ENCODE results near the gene PPIP5K2. TPM values are rescaled to one million over a fixed set of nuclear protein-coding genes. Genes with fewer than 3 reads are reported as not detected.

Gene PPIP5K2
- total RNA-seq, 4 donors from 2014 or later: 21.0 to 57.0 (median 27.0) TPM

DNA sequence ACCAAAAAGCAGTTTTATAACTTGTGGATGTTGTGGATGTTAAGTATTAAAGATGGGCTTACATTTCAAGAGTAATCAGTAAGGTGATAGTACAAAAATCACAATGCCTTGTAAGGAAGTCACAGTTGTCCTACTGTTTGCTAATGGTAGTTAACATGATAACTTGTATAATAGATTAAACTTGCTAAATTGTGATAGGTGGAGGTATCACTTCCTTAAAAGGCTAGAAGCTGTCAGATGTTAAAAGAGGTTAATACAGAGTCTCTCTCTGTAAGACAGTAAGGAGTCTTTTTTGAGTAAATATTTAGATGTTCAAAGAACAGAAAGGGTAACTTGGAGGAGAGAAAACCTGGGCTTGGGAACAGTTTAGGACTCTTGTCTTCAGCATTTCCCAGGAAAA lies 124.3 kb downstream of the PPIP5K2 start:
- Histone ChIP-seq H3K27me3 (no peaks in the 10 kb centered on the region), H3K4me3 (no peak overlapping the region), H3K9me3 (no peaks in the 10 kb centered on the region), H3K4me1 (no peaks in the 10 kb centered on the region), H3K27ac (no peak overlapping the region), H3K36me3 (no peaks in the 10 kb centered on the region)
- no peak for DNase-seq (ENCODE audit: low spot score in 2 of 2)
- no peak for TF ChIP-seq POLR2A (IDR thresholded peaks at IDR 0.05)
- no peak for TF ChIP-seq POLR2AphosphoS5 (IDR thresholded peaks at IDR 0.05)
- no peak for TF ChIP-seq EP300 (IDR thresholded peaks at IDR 0.05)
- TF ChIP-seq, protein P1, sequence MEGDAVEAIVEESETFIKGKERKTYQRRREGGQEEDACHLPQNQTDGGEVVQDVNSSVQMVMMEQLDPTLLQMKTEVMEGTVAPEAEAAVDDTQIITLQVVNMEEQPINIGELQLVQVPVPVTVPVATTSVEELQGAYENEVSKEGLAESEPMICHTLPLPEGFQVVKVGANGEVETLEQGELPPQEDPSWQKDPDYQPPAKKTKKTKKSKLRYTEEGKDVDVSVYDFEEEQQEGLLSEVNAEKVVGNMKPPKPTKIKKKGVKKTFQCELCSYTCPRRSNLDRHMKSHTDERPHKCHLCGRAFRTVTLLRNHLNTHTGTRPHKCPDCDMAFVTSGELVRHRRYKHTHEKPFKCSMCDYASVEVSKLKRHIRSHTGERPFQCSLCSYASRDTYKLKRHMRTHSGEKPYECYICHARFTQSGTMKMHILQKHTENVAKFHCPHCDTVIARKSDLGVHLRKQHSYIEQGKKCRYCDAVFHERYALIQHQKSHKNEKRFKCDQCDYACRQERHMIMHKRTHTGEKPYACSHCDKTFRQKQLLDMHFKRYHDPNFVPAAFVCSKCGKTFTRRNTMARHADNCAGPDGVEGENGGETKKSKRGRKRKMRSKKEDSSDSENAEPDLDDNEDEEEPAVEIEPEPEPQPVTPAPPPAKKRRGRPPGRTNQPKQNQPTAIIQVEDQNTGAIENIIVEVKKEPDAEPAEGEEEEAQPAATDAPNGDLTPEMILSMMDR (IDR thresholded peaks at IDR 0.05): no peak

GRCh38 chr5:103245761-103246160 lies 125.7 kb downstream of the PPIP5K2 start:
- no peak overlapping the region for H3K27ac ChIP-seq
- H3K36me3 ChIP-seq: no peaks in the 10 kb centered on the region
- no peak for DNase-seq (ENCODE audit: low spot score in 2 of 2)
- no peaks in the 10 kb centered on the region for H3K4me1 ChIP-seq
- 77% methylated on average over 4 of the region's 4 CpGs for WGBS
- H3K9me3 ChIP-seq: no peaks in the 10 kb centered on the region
- no peaks in the 10 kb centered on the region for H3K27me3 ChIP-seq
- TF ChIP-seq POLR2A (IDR thresholded peaks at IDR 0.05) (no peak), POLR2AphosphoS5 (IDR thresholded peaks at IDR 0.05) (no peak), EP300 (IDR thresholded peaks at IDR 0.05) (no peak)
- TF ChIP-seq, protein P1 (IDR thresholded peaks at IDR 0.05): no peak
- no peak overlapping the region for H3K4me3 ChIP-seq

DNA sequence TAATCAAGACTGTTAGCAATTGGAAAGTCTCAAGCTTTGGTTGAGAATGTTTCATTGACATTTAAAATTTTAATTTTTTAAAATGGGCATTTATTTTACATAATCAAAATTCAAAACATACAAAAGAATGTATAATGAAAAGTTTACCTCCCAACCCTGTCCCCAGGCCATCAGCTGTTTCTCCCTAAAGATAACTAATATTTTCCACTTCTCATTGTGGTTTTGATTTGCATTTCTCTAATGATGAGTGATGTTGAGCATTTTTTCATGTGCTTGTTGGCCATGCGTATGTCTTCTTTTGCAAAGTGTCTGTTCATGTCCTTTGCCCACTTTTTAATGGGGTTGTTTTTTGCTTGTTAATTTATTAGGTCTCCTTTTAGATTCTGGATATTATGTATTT lies 127.0 kb downstream of the PPIP5K2 start:
- Histone ChIP-seq H3K36me3 (no peaks in the 10 kb centered on the region), H3K4me1 (no peaks in the 10 kb centered on the region), H3K9me3 (no peaks in the 10 kb centered on the region), H3K27me3 (no peaks in the 10 kb centered on the region), H3K4me3 (no peak overlapping the region), H3K27ac (no peak overlapping the region)
- TF ChIP-seq POLR2A (IDR thresholded peaks at IDR 0.05) (no peak), POLR2AphosphoS5 (IDR thresholded peaks at IDR 0.05) (no peak), EP300 (IDR thresholded peaks at IDR 0.05) (no peak)
- TF ChIP-seq, protein P1 (IDR thresholded peaks at IDR 0.05): no peak
- DNase-seq (ENCODE audit: low spot score in 2 of 2): no peak
- WGBS: 86% methylated on average over 1 of the region's 1 CpG

GRCh38 chr5:103249068-103249467 lies 129.0 kb downstream of the PPIP5K2 start:
- Histone ChIP-seq H3K36me3 (no peaks in the 10 kb centered on the region), H3K27ac (no peak overlapping the region), H3K4me3 (no peak overlapping the region), H3K9me3 (no peaks in the 10 kb centered on the region), H3K4me1 (no peaks in the 10 kb centered on the region), H3K27me3 (no peaks in the 10 kb centered on the region)
- TF ChIP-seq POLR2AphosphoS5 (IDR thresholded peaks at IDR 0.05): no peak
- no peak for DNase-seq (ENCODE audit: low spot score in 2 of 2)
- WGBS: 96% methylated on average over 2 of the region's 2 CpGs

GRCh38 chr5:103254921-103255320 lies 134.8 kb downstream of the PPIP5K2 start:
- no peak for DNase-seq (ENCODE audit: low spot score in 2 of 2)
- no peak overlapping the region for H3K27ac ChIP-seq
- H3K4me3 ChIP-seq: no peak overlapping the region
- no peaks in the 10 kb centered on the region for H3K9me3 ChIP-seq
- TF ChIP-seq EP300 (IDR thresholded peaks at IDR 0.05) (no peak), POLR2A (IDR thresholded peaks at IDR 0.05) (no peak), POLR2AphosphoS5 (IDR thresholded peaks at IDR 0.05) (no peak)
- TF ChIP-seq, protein P1 (IDR thresholded peaks at IDR 0.05): no peak
- WGBS: 0% methylated on average over 1 of the region's 1 CpG
- H3K27me3 ChIP-seq: no peaks in the 10 kb centered on the region
- H3K4me1 ChIP-seq: peaks cover 6% of the 10 kb centered on the region
- no peaks in the 10 kb centered on the region for H3K36me3 ChIP-seq

GRCh38 chr5:103255691-103256090 lies 135.6 kb downstream of the PPIP5K2 start:
- no peak overlapping the region for H3K4me3 ChIP-seq
- TF ChIP-seq POLR2A (IDR thresholded peaks at IDR 0.05) (no peak), POLR2AphosphoS5 (IDR thresholded peaks at IDR 0.05) (no peak), EP300 (IDR thresholded peaks at IDR 0.05) (no peak)
- TF ChIP-seq, protein P1 (IDR thresholded peaks at IDR 0.05): no peak
- H3K36me3 ChIP-seq: no peaks in the 10 kb centered on the region
- 91% methylated on average over 7 of the region's 7 CpGs for WGBS
- DNase-seq (ENCODE audit: low spot score in 2 of 2): no peak
- H3K9me3 ChIP-seq: no peaks in the 10 kb centered on the region
- no peaks in the 10 kb centered on the region for H3K27me3 ChIP-seq
- peaks cover 11% of the 10 kb centered on the region for H3K4me1 ChIP-seq
- H3K27ac ChIP-seq: no peak overlapping the region

Data from suprapubic skin (tissue), 4 donors.